ENCODE measurements around the gene GPATCH2.

Gene GPATCH2

GRCh38 chr1:217552339-217552951 lies 78.4 kb downstream of the GPATCH2 start:
- TF ChIP-seq CTCF (IDR thresholded peaks at IDR 0.05; ENCODE audit: low read length, missing control alignments) = no peak
- DNase-seq (ENCODE audit: low read depth) = no peak
- no peak overlapping the region for H3K4me3 ChIP-seq (replicated peaks; ENCODE audit: low read depth, low read length)

- no peak for TF ChIP-seq CTCF (IDR thresholded peaks at IDR 0.05; ENCODE audit: low read length, missing control alignments)
- DNase-seq (ENCODE audit: low read depth) = no peak
- H3K4me3 ChIP-seq (replicated peaks; ENCODE audit: low read depth, low read length) = no peak overlapping the region
These were observed 88.1 kb downstream of the GPATCH2 start for GRCh38 chr1:217542837-217543236.

- no peak overlapping the region for H3K4me3 ChIP-seq (replicated peaks; ENCODE audit: low read depth, low read length)
- peak; percentile 26 for DNase-seq (ENCODE audit: low read depth)
- TF ChIP-seq CTCF (IDR thresholded peaks at IDR 0.05; ENCODE audit: low read length, missing control alignments) = no peak
These were observed 88.6 kb downstream of the GPATCH2 start for GRCh38 chr1:217542136-217542777.

- no peak for DNase-seq (ENCODE audit: low read depth)
- H3K4me3 ChIP-seq (replicated peaks; ENCODE audit: low read depth, low read length) = no peak overlapping the region
- no peak for TF ChIP-seq CTCF (IDR thresholded peaks at IDR 0.05; ENCODE audit: low read length, missing control alignments)
These were observed 90.6 kb downstream of the GPATCH2 start for GRCh38 chr1:217540321-217540720.

- DNase-seq (ENCODE audit: low read depth) = no peak
- no peak for TF ChIP-seq CTCF (IDR thresholded peaks at IDR 0.05; ENCODE audit: low read length, missing control alignments)
- H3K4me3 ChIP-seq (replicated peaks; ENCODE audit: low read depth, low read length) = no peak overlapping the region
These were observed 91.4 kb downstream of the GPATCH2 start for GRCh38 chr1:217539510-217539909.

GRCh38 chr1:217535601-217536377 lies 95.1 kb downstream of the GPATCH2 start:
- no peak overlapping the region for H3K4me3 ChIP-seq (replicated peaks; ENCODE audit: low read depth, low read length)
- no peak for TF ChIP-seq CTCF (IDR thresholded peaks at IDR 0.05; ENCODE audit: low read length, missing control alignments)
- DNase-seq (ENCODE audit: low read depth) = no peak
